NCI-H2196 treated with DMSO at 0.1 percent for 48 hours (cell line): ENCODE data around the gene ARHGAP44.
"Not testable (repeated sequence)": the region's sequence is repeated elsewhere in the genome, so short reads cannot be mapped to it uniquely, and the experiment has no call there.

ENCODE experiments used
- DNase-seq: peaks from one replicate; lab custom pipeline; 2025; ENCODE audit not compliant: unreplicated experiment; lab: John Stamatoyannopoulos, UW

Gene ARHGAP44

GRCh38 chr17:12814718-12815117 lies 25.4 kb downstream of the ARHGAP44 start:
- DNase-seq: no peak

GRCh38 chr17:12815642-12816141 lies 26.4 kb downstream of the ARHGAP44 start:
- DNase-seq: no peak

GRCh38 chr17:12821376-12821940 lies 32.2 kb downstream of the ARHGAP44 start:
- no peak for DNase-seq

GRCh38 chr17:12826431-12826830 lies 37.1 kb downstream of the ARHGAP44 start:
- DNase-seq: no peak

- DNase-seq: no peak
These were observed 41.5 kb downstream of the ARHGAP44 start for GRCh38 chr17:12830777-12831247.

GRCh38 chr17:12831839-12832238 lies 42.5 kb downstream of the ARHGAP44 start:
- DNase-seq: no peak

GRCh38 chr17:12839042-12839441 lies 49.7 kb downstream of the ARHGAP44 start:
- DNase-seq: no peak

GRCh38 chr17:12842936-12843335 lies 53.6 kb downstream of the ARHGAP44 start:
- DNase-seq: no peak

- no peak for DNase-seq
These were observed 61.7 kb downstream of the ARHGAP44 start for GRCh38 chr17:12850996-12851395.

- DNase-seq: no peak
These were observed 62.7 kb downstream of the ARHGAP44 start for GRCh38 chr17:12851901-12852435.

GRCh38 chr17:12853921-12854320 lies 64.6 kb downstream of the ARHGAP44 start:
- no peak for DNase-seq

- no peak for DNase-seq
These were observed 67.1 kb downstream of the ARHGAP44 start for GRCh38 chr17:12856416-12856815.

- no peak for DNase-seq
These were observed 68.3 kb downstream of the ARHGAP44 start for GRCh38 chr17:12857592-12857991.

GRCh38 chr17:12859520-12859919 lies 70.2 kb downstream of the ARHGAP44 start:
- no peak for DNase-seq

- no peak for DNase-seq
These were observed 76.5 kb downstream of the ARHGAP44 start for GRCh38 chr17:12865769-12866168.

GRCh38 chr17:12866244-12866643 lies 76.9 kb downstream of the ARHGAP44 start:
- DNase-seq: no peak

- no peak for DNase-seq
These were observed 78.4 kb downstream of the ARHGAP44 start for GRCh38 chr17:12867726-12868125.

GRCh38 chr17:12873415-12874125 lies 84.3 kb downstream of the ARHGAP44 start:
- not testable (repeated sequence) for DNase-seq

GRCh38 chr17:12877953-12878669 lies 88.8 kb downstream of the ARHGAP44 start:
- DNase-seq: no peak

- DNase-seq: not testable (repeated sequence)
These were observed 89.8 kb downstream of the ARHGAP44 start for GRCh38 chr17:12879096-12879495.

- no peak for DNase-seq
These were observed 94.2 kb downstream of the ARHGAP44 start for GRCh38 chr17:12883472-12883871.

GRCh38 chr17:12887088-12887487 lies 97.8 kb downstream of the ARHGAP44 start:
- no peak for DNase-seq
